Measurements from ENCODE around the gene KDF1. TPM values are rescaled to one million over a fixed set of nuclear protein-coding genes. Genes with fewer than 3 reads are reported as not detected.

The KDF1 gene
- total and polyA plus RNA-seq, 2 experiments from 2014 or later, result 13.6 to 21.1 TPM

- TF ChIP-seq ZNF462 (CRISPR knock-in tag; IDR thresholded peaks at IDR 0.05) (no peak), REST (IDR thresholded peaks at IDR 0.05; ENCODE audit: unreplicated experiment) (no peak), CTCF (conservative IDR thresholded peaks at IDR 0.05; ENCODE audit: low read depth in 2 of 2) (no peak), EZH2 (IDR thresholded peaks at IDR 0.05; ENCODE audit: low read depth, unreplicated experiment) (no peak), STAT1 (IDR thresholded peaks at IDR 0.05; ENCODE audit: unreplicated experiment) (no peak), POLR2AphosphoS5 (IDR thresholded peaks at IDR 0.05; ENCODE audit: low read depth) (no peak), ZNF331 (CRISPR knock-in tag; IDR thresholded peaks at IDR 0.05; ENCODE audit: low read depth) (no peak), ETS1 (IDR thresholded peaks at IDR 0.05) (no peak), NANOG (IDR thresholded peaks at IDR 0.05; ENCODE audit: borderline replicate concordance) (no peak), JUNB (IDR thresholded peaks at IDR 0.05; ENCODE audit: unreplicated experiment) (no peak), ZNF114 (CRISPR knock-in tag; IDR thresholded peaks at IDR 0.05) (no peak), CREB1 (CRISPR knock-in tag; IDR thresholded peaks at IDR 0.05; ENCODE audit: low read depth) (no peak), EZH2phosphoT487 (IDR thresholded peaks at IDR 0.05; ENCODE audit: unreplicated experiment) (no peak)
- Mint-ChIP-seq H3K9me3 (no peaks in the 10 kb centered on the region), H3K27ac (no peak overlapping the region), H3K27me3 (ENCODE audit: insufficient read depth, low read depth, poor library complexity) (peaks cover 14% of the 10 kb centered on the region), H3K4me3 (no peak overlapping the region), H3K4me1 (no peaks in the 10 kb centered on the region; the same call in 2 of the 3 replicates), H3K36me3 (ENCODE audit: low read depth) (no peaks in the 10 kb centered on the region)
- H3K4me3 ChIP-seq, result no peak overlapping the region
- H2AFZ ChIP-seq, result no peak overlapping the region
- H3K79me2 ChIP-seq (replicated peaks; ENCODE audit: insufficient read depth), result no peaks in the 10 kb centered on the region
- no peaks in the 10 kb centered on the region for H3F3A ChIP-seq (replicated peaks; ENCODE audit: low read depth)
- no peak overlapping the region for H3K27ac ChIP-seq (ENCODE audit: low read depth)
- H4K20me1 ChIP-seq (replicated peaks; ENCODE audit: insufficient read depth), result no peaks in the 10 kb centered on the region
- H3K9me2 ChIP-seq (ENCODE audit: insufficient read depth), result no peaks in the 10 kb centered on the region
- H3K27me3 ChIP-seq (ENCODE audit: insufficient read depth), result no peaks in the 10 kb centered on the region
- DNase-seq (ENCODE audit: low spot score), result no peak
- H3K4me1 ChIP-seq (ENCODE audit: insufficient read depth), result no peaks in the 10 kb centered on the region
- H3K4me2 ChIP-seq, result no peak overlapping the region
- H3K36me3 ChIP-seq (ENCODE audit: insufficient read depth), result no peaks in the 10 kb centered on the region
- ATAC-seq, result no peak
Observed at GRCh38 chr1:26983863-26984262, 23.6 kb upstream of the KDF1 start.
